Measurements from ENCODE around the gene LHFPL2. TPM values are rescaled to one million over a fixed set of nuclear protein-coding genes. Genes with fewer than 3 reads are reported as not detected.

The LHFPL2 gene
- total RNA-seq, 4 donors from 2014 or later: 34.4 to 79.6 (median 51.5) TPM

DNA sequence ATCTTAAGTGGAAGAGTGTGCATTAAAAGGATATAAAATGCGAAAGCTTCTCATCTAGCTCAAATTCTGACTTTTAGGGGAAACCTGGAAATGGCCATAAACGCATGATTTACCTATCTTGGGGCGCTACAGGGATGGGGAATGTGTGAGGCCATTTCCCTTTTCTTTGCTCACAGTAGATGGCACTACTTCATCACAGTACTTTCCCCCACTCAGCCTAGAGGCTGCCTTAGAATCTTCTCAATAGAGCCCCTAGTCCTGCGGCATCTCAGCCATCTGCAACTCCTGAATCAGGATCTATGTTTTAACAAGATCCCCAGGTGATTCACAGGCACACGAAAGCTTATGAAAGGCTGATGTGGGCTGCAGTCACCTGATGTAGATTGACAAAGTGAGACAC lies 110.8 kb downstream of the LHFPL2 start:
- no peak overlapping the region for H3K4me3 ChIP-seq
- DNase-seq: no peak
- in situ Hi-C loops (cut with MboI; ENCODE audit: low pct_ligation_motif_present in 1 of 4, low pct_unique_long_range_greater_than_20kb in 1 of 4, low sequenced_read_pairs in 3 of 4) (loop anchor here in 1 of 4 donors (25.0 kb wide), 1 partner anchor 449 kb away; the partner anchor contains the start of gene ARSB), intact Hi-C loops (cut with DNase I; ENCODE audit: low total_unique reads) (loop anchor here (5.0 to 10.0 kb wide), 2 partner anchors 73 to 424 kb away; no protein-coding TSS in a partner anchor)
- 31 to 50% methylated on average over 4 to 5 of the region's 5 CpGs for WGBS, 2 donors (ENCODE audit: low coverage in 1 of 2)
- H3K4me1 ChIP-seq: peaks cover 0 to 9% (median 0%) of the 10 kb centered on the region in 4 donors
- no peaks in the 10 kb centered on the region for H3K9me3 ChIP-seq
- H3K27me3 ChIP-seq: no peaks in the 10 kb centered on the region
- TF ChIP-seq, protein P1, sequence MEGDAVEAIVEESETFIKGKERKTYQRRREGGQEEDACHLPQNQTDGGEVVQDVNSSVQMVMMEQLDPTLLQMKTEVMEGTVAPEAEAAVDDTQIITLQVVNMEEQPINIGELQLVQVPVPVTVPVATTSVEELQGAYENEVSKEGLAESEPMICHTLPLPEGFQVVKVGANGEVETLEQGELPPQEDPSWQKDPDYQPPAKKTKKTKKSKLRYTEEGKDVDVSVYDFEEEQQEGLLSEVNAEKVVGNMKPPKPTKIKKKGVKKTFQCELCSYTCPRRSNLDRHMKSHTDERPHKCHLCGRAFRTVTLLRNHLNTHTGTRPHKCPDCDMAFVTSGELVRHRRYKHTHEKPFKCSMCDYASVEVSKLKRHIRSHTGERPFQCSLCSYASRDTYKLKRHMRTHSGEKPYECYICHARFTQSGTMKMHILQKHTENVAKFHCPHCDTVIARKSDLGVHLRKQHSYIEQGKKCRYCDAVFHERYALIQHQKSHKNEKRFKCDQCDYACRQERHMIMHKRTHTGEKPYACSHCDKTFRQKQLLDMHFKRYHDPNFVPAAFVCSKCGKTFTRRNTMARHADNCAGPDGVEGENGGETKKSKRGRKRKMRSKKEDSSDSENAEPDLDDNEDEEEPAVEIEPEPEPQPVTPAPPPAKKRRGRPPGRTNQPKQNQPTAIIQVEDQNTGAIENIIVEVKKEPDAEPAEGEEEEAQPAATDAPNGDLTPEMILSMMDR (IDR thresholded peaks at IDR 0.05): peak; percentile 23 to 40 (median 37)
- no peak for TF ChIP-seq POLR2A (IDR thresholded peaks at IDR 0.05)
- TF ChIP-seq POLR2AphosphoS5 (IDR thresholded peaks at IDR 0.05): no peak
- no peak for TF ChIP-seq EP300 (IDR thresholded peaks at IDR 0.05; ENCODE audit: low read depth)
- H3K36me3 ChIP-seq: no peaks in the 10 kb centered on the region
- no peak overlapping the region for H3K27ac ChIP-seq

DNA sequence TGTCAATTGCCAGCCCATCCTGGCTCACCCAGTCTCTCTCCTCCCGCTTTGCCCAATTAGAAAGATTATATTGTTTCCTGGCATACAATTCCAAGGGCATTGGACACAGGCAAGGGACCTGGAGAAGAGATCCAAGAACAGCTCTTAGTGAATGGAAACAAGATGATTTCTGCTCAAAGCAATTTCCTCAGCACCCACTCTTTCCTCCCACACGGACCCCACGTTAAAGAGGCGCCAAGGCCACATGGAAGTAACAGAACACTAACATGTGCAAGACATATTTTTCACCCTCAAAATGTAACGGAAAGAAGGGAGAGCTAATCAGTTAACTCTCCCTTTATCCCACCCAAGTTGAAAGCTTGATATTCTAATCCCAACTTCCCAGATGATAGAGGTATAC lies 111.2 kb downstream of the LHFPL2 start:
- no peak overlapping the region for H3K4me3 ChIP-seq
- TF ChIP-seq EP300 (IDR thresholded peaks at IDR 0.05; ENCODE audit: low read depth): no peak
- TF ChIP-seq, protein P1 (IDR thresholded peaks at IDR 0.05): no peak
- TF ChIP-seq POLR2A (IDR thresholded peaks at IDR 0.05): no peak
- no peak for TF ChIP-seq POLR2AphosphoS5 (IDR thresholded peaks at IDR 0.05)
- in situ Hi-C loops (cut with MboI; ENCODE audit: low pct_ligation_motif_present in 1 of 4, low pct_unique_long_range_greater_than_20kb in 1 of 4, low sequenced_read_pairs in 3 of 4): loop anchor here in 1 of 4 donors (25.0 kb wide), 1 partner anchor 450 kb away; the partner anchor contains the start of gene ARSB
- no peaks in the 10 kb centered on the region for H3K36me3 ChIP-seq
- no peaks in the 10 kb centered on the region for H3K9me3 ChIP-seq
- peaks cover 0 to 9% (median 0%) of the 10 kb centered on the region in 4 donors for H3K4me1 ChIP-seq
- DNase-seq: no peak
- 76% methylated on average over 5 of the region's 5 CpGs; no CpG with 5 or more reads in 1 of the 2 donors for WGBS, 2 donors (ENCODE audit: low coverage in 1 of 2)
- H3K27me3 ChIP-seq: no peaks in the 10 kb centered on the region
- H3K27ac ChIP-seq: no peak overlapping the region
- intact Hi-C loops (cut with DNase I; ENCODE audit: low total_unique reads): loop anchor here (5.0 to 10.0 kb wide), 2 partner anchors 73 to 425 kb away; no protein-coding TSS in a partner anchor

DNA sequence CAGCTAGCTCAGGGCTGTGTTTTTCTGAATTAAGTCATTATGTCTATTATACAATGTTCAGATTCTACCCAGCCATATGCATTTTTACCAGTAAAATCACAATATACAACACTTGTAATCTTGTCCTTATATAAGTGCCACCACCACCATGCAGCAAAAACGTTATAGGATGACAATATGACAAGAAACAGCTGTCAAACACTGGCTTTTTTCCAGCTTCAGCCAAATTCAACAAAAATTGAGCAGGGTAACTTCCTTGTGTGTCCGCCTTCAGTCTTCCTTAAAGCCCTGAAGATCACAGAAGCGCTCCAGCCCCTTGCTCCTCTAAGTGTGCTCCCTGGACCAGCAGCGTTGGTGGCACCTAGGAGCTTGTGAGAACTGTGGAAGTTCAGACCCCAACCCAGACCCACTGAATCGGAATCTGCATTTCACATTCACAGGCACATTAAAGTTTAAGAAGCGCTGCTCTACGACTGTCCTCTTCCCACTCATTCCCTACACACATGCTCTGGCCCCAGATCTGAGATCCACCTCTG lies 111.8 kb downstream of the LHFPL2 start:
- Histone ChIP-seq H3K36me3 (no peaks in the 10 kb centered on the region), H3K4me1 (peaks cover 0 to 8% (median 0%) of the 10 kb centered on the region in 4 donors), H3K27ac (no peak overlapping the region), H3K9me3 (no peaks in the 10 kb centered on the region), H3K27me3 (no peaks in the 10 kb centered on the region), H3K4me3 (no peak overlapping the region)
- in situ Hi-C loops (cut with MboI; ENCODE audit: low pct_ligation_motif_present in 1 of 4, low pct_unique_long_range_greater_than_20kb in 1 of 4, low sequenced_read_pairs in 3 of 4): loop anchor here in 1 of 4 donors (25.0 kb wide), 1 partner anchor 451 kb away; the partner anchor contains the start of gene ARSB
- TF ChIP-seq POLR2AphosphoS5 (IDR thresholded peaks at IDR 0.05) (no peak), POLR2A (IDR thresholded peaks at IDR 0.05) (no peak), EP300 (IDR thresholded peaks at IDR 0.05; ENCODE audit: low read depth) (no peak)
- TF ChIP-seq, protein P1 (IDR thresholded peaks at IDR 0.05): no peak
- intact Hi-C loops (cut with DNase I; ENCODE audit: low total_unique reads): loop anchor here (5.0 to 10.0 kb wide), 2 partner anchors 72 to 426 kb away; no protein-coding TSS in a partner anchor
- no peak for DNase-seq
- 0 to 84% methylated on average over 1 to 7 of the region's 7 CpGs for WGBS, 2 donors (ENCODE audit: low coverage in 1 of 2)

DNA sequence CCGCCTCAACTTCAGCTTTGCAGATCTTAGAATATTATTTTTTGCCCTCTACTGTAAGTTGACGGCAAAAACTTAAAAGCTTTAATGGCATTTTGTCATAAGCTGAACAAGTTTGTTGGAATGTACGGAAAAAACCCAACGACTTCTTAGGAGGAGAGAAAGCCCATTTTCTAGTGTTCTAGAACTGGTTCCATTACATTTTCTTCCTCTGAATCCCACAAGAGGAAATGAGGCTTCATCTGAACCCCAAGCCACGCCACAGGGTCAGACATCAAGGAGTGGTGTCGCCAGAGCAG lies 113.7 kb downstream of the LHFPL2 start:
- no peak for DNase-seq
- 92 to 100% methylated on average over 2 to 6 of the region's 6 CpGs for WGBS, 2 donors (ENCODE audit: low coverage in 1 of 2)
- no peak overlapping the region for H3K4me3 ChIP-seq
- TF ChIP-seq EP300 (IDR thresholded peaks at IDR 0.05; ENCODE audit: low read depth): no peak
- no peak for TF ChIP-seq POLR2A (IDR thresholded peaks at IDR 0.05)
- TF ChIP-seq, protein P1 (IDR thresholded peaks at IDR 0.05): no peak
- TF ChIP-seq POLR2AphosphoS5 (IDR thresholded peaks at IDR 0.05): no peak
- H3K27me3 ChIP-seq: no peaks in the 10 kb centered on the region
- H3K4me1 ChIP-seq: peaks cover 0 to 1% (median 0%) of the 10 kb centered on the region in 4 donors
- peak overlapping the region; percentile 50 to 64 (median 56) for H3K27ac ChIP-seq
- intact Hi-C loops (cut with DNase I; ENCODE audit: low total_unique reads) (loop anchor here (5.0 to 10.0 kb wide), 3 partner anchors 70 to 427 kb away; partner anchors contain the start of gene LHFPL2), in situ Hi-C loops (cut with MboI; ENCODE audit: low pct_ligation_motif_present in 1 of 4, low pct_unique_long_range_greater_than_20kb in 1 of 4, low sequenced_read_pairs in 3 of 4) (loop anchor here in 1 of 4 donors (25.0 kb wide), 1 partner anchor 452 kb away; the partner anchor contains the start of gene ARSB)
- H3K9me3 ChIP-seq: no peaks in the 10 kb centered on the region
- no peaks in the 10 kb centered on the region for H3K36me3 ChIP-seq

Data from transverse colon (tissue), 4 donors.